Type B pancreatic cell (in vitro differentiated cells): Measurements from ENCODE around the gene NUP93. TPM values are rescaled to one million over a fixed set of nuclear protein-coding genes. Genes with fewer than 3 reads are reported as not detected.

ENCODE experiments used
- DNase-seq: peaks from one replicate; pipeline ENCODE4 v3.0.0; 2021; ENCODE audit warnings: mixed read lengths; ENCODE audit not compliant: unreplicated experiment; ENCODE audit errors: extremely low spot score
- H3K27ac Mint-ChIP-seq: 2 replicates; pipeline ENCODE4 v1.8.0; 2021; ENCODE audit warnings: mild to moderate bottlenecking, mixed read lengths
- H3K27me3 Mint-ChIP-seq: 2 replicates; pipeline ENCODE4 v1.8.0; 2021; ENCODE audit warnings: mixed read lengths
- H3K36me3 Mint-ChIP-seq: 2 replicates; pipeline ENCODE4 v1.8.0; 2021; ENCODE audit warnings: mixed read lengths
- H3K4me1 Mint-ChIP-seq: one replicate; pipeline ENCODE4 v1.8.0; 2021; ENCODE audit warnings: mixed read lengths; ENCODE audit not compliant: unreplicated experiment
- H3K4me3 Mint-ChIP-seq: 2 replicates; pipeline ENCODE4 v1.8.0; 2021; ENCODE audit warnings: mild to moderate bottlenecking, mixed read lengths
- H3K9me3 Mint-ChIP-seq: 2 replicates; pipeline ENCODE4 v1.8.0; 2021; ENCODE audit warnings: mixed read lengths
- CTCF ChIP-seq: fragments of 200-600 bp; sonication (generic); conservative IDR thresholded peaks from 2 replicates; pipeline ENCODE4 v1.5.0; 2021; ENCODE audit warnings: antibody characterized with exemption, mild to moderate bottlenecking
- total RNA-seq: library from RNA; stranded (reverse); gene quantifications from 2 replicates; pipeline ENCODE4 v1.2.1, GENCODE V29; 2021; ENCODE audit warnings: low replicate concordance

Gene NUP93
- total RNA-seq, 1 donor from 2014 or later: 101 TPM

GRCh38 chr16:56744996-56745640, 15.2 kb downstream of the NUP93 start:
- no peak for TF ChIP-seq CTCF
- Mint-ChIP-seq H3K4me3 (peak overlapping the region; percentile 24), H3K4me1 (peaks cover 38% of the 10 kb centered on the region), H3K27me3 (no peaks in the 10 kb centered on the region), H3K36me3 (peaks cover 10% of the 10 kb centered on the region), H3K27ac (peak overlapping the region; percentile 9), H3K9me3 (no peaks in the 10 kb centered on the region)
- DNase-seq: no peak

DNA sequence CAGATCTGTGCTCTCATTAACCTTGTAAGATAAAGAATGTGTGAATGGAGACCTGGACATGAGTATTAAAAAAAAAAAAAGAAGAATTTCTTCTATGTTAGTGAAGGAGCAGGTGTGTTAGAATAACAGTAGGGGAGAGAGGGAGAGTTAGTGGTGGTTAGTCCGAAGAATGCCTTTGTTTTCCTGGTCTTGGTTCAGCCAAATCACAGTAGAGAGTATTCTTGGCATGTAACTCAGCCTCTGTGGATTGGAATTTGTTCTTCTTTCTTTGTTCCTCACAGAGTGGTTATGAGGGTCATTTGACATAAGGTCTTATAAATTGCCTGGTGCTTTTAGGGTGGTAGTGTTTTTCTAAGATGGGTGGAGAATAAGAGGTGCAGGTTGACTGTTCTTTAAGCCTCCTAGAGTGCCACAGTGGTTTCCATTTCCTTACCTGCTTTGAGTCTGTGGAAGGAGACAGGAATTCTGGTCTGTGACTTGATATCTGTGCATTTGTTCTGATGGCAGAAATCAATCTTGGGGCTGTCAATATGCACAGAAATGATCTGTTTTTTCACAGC, 17.6 kb downstream of the NUP93 start:
- H3K27me3 Mint-ChIP-seq: no peaks in the 10 kb centered on the region
- peaks cover 15% of the 10 kb centered on the region for H3K36me3 Mint-ChIP-seq
- H3K4me1 Mint-ChIP-seq: peaks cover 31% of the 10 kb centered on the region

GRCh38 chr16:56748191-56748590, 18.3 kb downstream of the NUP93 start:
- DNase-seq: no peak
- Mint-ChIP-seq H3K36me3 (peaks cover 19% of the 10 kb centered on the region), H3K9me3 (no peaks in the 10 kb centered on the region), H3K4me1 (peaks cover 29% of the 10 kb centered on the region), H3K27me3 (no peaks in the 10 kb centered on the region), H3K27ac (no peak overlapping the region), H3K4me3 (no peak overlapping the region)
- no peak for TF ChIP-seq CTCF

More for the DNA sequence above, 17.6 kb downstream of the NUP93 start:
- no peak for DNase-seq
- H3K4me3 Mint-ChIP-seq: no peak overlapping the region
- H3K9me3 Mint-ChIP-seq: no peaks in the 10 kb centered on the region
- H3K27ac Mint-ChIP-seq: peak overlapping the region; percentile 6
- no peak for TF ChIP-seq CTCF

DNA sequence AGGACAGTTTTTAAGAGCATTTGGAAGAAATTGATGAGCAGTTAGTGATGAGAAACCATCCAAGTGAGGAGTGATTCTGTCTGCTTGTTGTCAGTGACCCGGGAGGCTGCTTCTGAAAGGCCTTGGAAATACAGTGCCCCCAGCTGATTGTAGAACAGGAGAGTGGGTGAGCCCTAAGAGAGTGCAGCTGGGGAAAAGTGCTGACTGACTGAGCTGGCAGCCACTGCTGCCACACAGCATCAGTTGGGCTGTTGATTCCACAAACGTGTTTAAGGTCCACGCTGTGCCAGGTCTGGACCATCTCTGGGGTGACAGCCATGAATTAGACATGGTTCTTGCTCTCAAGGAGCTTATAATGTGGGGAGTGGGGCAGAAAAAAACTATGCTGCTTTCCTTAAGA, 18.9 kb downstream of the NUP93 start:
- no peaks in the 10 kb centered on the region for H3K27me3 Mint-ChIP-seq
- DNase-seq: no peak
- peaks cover 4% of the 10 kb centered on the region for H3K9me3 Mint-ChIP-seq
- TF ChIP-seq CTCF: no peak
- no peak overlapping the region for H3K27ac Mint-ChIP-seq
- H3K4me3 Mint-ChIP-seq: no peak overlapping the region
- peaks cover 27% of the 10 kb centered on the region for H3K4me1 Mint-ChIP-seq
- peaks cover 25% of the 10 kb centered on the region for H3K36me3 Mint-ChIP-seq

DNA sequence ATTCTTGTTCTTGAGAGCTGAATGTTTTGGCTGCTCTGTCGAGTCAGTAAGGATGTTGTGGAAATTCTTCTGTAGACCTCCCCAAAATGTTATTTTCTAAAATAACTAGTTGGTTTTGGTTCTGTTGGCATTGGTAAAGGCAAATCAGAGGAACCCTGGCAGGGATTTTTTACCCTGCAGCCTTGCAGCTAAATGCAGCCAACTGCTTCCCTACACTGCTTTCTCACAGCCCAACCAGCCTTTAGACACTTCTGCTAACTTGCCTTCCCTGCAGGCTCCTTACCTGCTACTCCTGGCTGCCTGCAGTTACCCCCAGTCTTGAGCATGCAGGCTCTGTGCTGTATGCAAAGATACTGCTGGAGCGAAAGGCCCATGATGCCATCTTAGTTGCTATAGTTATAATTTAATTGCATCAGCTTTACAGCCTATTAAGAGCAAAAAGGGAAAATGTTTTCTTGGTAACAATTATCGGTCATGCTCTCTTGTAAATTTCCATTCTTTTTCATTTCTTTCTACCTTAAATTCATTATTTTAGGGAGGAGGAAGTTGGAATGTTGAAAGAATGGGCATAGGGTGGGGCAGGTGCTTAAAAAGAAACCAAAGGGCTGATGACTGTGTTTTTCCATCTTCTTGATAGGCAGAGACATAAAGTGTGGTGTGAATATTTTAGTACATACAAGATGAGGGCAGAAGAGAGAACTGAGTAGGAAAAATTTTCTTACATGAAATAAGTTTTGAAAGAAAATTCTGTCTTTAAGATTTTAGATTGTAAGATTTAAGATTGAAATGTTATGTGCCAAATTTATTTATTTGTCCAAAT, 20.0 kb downstream of the NUP93 start:
- peak overlapping the region; percentile 53 for H3K27ac Mint-ChIP-seq
- no peak for DNase-seq
- peaks cover 7% of the 10 kb centered on the region for H3K9me3 Mint-ChIP-seq
- no peak overlapping the region for H3K4me3 Mint-ChIP-seq
- H3K27me3 Mint-ChIP-seq: no peaks in the 10 kb centered on the region
- TF ChIP-seq CTCF: no peak
- peaks cover 19% of the 10 kb centered on the region for H3K4me1 Mint-ChIP-seq
- peaks cover 29% of the 10 kb centered on the region for H3K36me3 Mint-ChIP-seq
